SU-DHL-6 (cell line): ENCODE measurements around the gene PCIF1.

Source experiments
- H2AFZ ChIP-seq: fragments of 200-600 bp; sonication (generic); 2 replicates; pipeline ENCODE4 v1.6.1; 2014; ENCODE audit warnings: low read depth, mild to moderate bottlenecking, moderate library complexity, mixed read lengths, antibody characterized with exemption, low read length; ENCODE audit not compliant: severe bottlenecking
- H3F3A ChIP-seq: fragments of 200-600 bp; shearing (Covaris generic); 2 replicates; pipeline ENCODE4 v1.6.0; 2016; ENCODE audit warnings: antibody characterized with exemption, mild to moderate bottlenecking; ENCODE audit not compliant: insufficient read depth
- H3K27ac ChIP-seq: fragments of 200-600 bp; sonication (generic); 2 replicates; pipeline ENCODE4 v1.5.1; 2016; ENCODE audit warnings: low read depth, mild to moderate bottlenecking, low read length, moderate library complexity, mixed read lengths
- H3K27me3 ChIP-seq: fragments of 200-600 bp; sonication (generic), shearing (Covaris generic); 2 replicates; pipeline ENCODE4 v1.6.0; 2014; ENCODE audit warnings: mild to moderate bottlenecking, low read length
- H3K36me3 ChIP-seq: fragments of 200-600 bp; sonication (generic); 2 replicates; pipeline ENCODE4 v1.6.1; 2014; ENCODE audit warnings: mild to moderate bottlenecking, low read length, mixed read lengths
- H3K4me2 ChIP-seq: fragments of 300-600, 200-600 bp; shearing (Covaris generic), sonication (generic); 2 replicates; pipeline ENCODE4 v1.6.0; 2014; ENCODE audit warnings: low read length, low read depth, mild to moderate bottlenecking; ENCODE audit not compliant: poor library complexity, severe bottlenecking
- H3K4me3 ChIP-seq: fragments of 200-600 bp; sonication (generic); 2 replicates; pipeline ENCODE4 v1.5.1; 2014; ENCODE audit warnings: antibody characterized with exemption, low read length, mild to moderate bottlenecking, mixed read lengths; ENCODE audit not compliant: insufficient read depth, poor library complexity, severe bottlenecking
- H3K79me2 ChIP-seq: fragments of 200-600 bp; sonication (generic); 2 replicates; pipeline ENCODE4 v1.6.1; 2014; ENCODE audit warnings: mild to moderate bottlenecking, low read length, moderate library complexity; ENCODE audit not compliant: insufficient read depth
- H3K9ac ChIP-seq: fragments of 200-600 bp; sonication (generic); 2 replicates; pipeline ENCODE4 v1.7.0; 2014; ENCODE audit warnings: mild to moderate bottlenecking, low read length
- H3K9me2 ChIP-seq: fragments of 200-600 bp; sonication (generic); replicated peaks from 2 replicates; pipeline ENCODE4 v1.6.1; 2014; ENCODE audit warnings: low read length; ENCODE audit not compliant: insufficient read depth
- H3K9me3 ChIP-seq: fragments of 200-600 bp; sonication (generic); 2 replicates; pipeline ENCODE4 v1.6.1; 2014; ENCODE audit warnings: low read length, mixed read lengths; ENCODE audit not compliant: insufficient read depth
- H4K20me1 ChIP-seq: fragments of 200-600 bp; sonication (generic); 2 replicates; pipeline ENCODE4 v1.6.1; 2014; ENCODE audit warnings: low read depth, mild to moderate bottlenecking, antibody characterized with exemption, low read length, moderate library complexity, mixed read lengths
- EZH2phosphoT487 ChIP-seq: fragments of 200-600 bp; sonication (generic), shearing (Covaris generic); conservative IDR thresholded peaks from 2 replicates; pipeline ENCODE4 v1.6.1; 2018; ENCODE audit warnings: mild to moderate bottlenecking, antibody characterized with exemption, low read length, moderate library complexity, mixed read lengths
- TF ChIP-seq, protein P1 (sequence below): fragments of 200-600 bp; sonication (generic); IDR thresholded peaks from one replicate; pipeline ENCODE4 v1.5.1; 2017; ENCODE audit warnings: antibody characterized with exemption, mild to moderate bottlenecking, low read length, moderate library complexity; ENCODE audit not compliant: insufficient read depth, poor library complexity, severe bottlenecking

The PCIF1 gene

DNA sequence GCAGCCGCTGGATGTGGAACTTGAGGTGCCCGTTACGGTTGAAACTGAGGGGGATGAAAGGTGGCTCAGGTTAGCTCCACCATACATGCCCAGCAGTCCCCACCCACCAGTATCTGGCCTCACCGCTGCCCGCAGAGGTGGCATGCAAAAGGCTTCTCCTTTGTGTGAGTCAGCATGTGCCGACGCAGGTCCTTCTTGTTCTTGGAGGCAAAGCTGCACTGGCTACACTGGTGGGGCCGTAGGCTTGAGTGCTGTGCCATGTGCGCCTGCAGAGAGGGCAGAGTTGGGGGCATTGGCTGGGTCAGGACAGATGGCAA lies 15.8 kb downstream of the PCIF1 start:
- Histone ChIP-seq H3K9me2 (no peaks in the 10 kb centered on the region), H3F3A (no peaks in the 10 kb centered on the region), H3K79me2 (no peaks in the 10 kb centered on the region), H3K27me3 (no peaks in the 10 kb centered on the region), H3K4me2 (no peak overlapping the region), H3K9me3 (no peaks in the 10 kb centered on the region), H3K27ac (no peak overlapping the region), H4K20me1 (no peaks in the 10 kb centered on the region), H3K4me3 (no peak overlapping the region), H3K9ac (no peak overlapping the region), H2AFZ (no peak overlapping the region), H3K36me3 (no peaks in the 10 kb centered on the region)
- TF ChIP-seq EZH2phosphoT487 = no peak
- TF ChIP-seq, protein P1, sequence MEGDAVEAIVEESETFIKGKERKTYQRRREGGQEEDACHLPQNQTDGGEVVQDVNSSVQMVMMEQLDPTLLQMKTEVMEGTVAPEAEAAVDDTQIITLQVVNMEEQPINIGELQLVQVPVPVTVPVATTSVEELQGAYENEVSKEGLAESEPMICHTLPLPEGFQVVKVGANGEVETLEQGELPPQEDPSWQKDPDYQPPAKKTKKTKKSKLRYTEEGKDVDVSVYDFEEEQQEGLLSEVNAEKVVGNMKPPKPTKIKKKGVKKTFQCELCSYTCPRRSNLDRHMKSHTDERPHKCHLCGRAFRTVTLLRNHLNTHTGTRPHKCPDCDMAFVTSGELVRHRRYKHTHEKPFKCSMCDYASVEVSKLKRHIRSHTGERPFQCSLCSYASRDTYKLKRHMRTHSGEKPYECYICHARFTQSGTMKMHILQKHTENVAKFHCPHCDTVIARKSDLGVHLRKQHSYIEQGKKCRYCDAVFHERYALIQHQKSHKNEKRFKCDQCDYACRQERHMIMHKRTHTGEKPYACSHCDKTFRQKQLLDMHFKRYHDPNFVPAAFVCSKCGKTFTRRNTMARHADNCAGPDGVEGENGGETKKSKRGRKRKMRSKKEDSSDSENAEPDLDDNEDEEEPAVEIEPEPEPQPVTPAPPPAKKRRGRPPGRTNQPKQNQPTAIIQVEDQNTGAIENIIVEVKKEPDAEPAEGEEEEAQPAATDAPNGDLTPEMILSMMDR = no peak

DNA sequence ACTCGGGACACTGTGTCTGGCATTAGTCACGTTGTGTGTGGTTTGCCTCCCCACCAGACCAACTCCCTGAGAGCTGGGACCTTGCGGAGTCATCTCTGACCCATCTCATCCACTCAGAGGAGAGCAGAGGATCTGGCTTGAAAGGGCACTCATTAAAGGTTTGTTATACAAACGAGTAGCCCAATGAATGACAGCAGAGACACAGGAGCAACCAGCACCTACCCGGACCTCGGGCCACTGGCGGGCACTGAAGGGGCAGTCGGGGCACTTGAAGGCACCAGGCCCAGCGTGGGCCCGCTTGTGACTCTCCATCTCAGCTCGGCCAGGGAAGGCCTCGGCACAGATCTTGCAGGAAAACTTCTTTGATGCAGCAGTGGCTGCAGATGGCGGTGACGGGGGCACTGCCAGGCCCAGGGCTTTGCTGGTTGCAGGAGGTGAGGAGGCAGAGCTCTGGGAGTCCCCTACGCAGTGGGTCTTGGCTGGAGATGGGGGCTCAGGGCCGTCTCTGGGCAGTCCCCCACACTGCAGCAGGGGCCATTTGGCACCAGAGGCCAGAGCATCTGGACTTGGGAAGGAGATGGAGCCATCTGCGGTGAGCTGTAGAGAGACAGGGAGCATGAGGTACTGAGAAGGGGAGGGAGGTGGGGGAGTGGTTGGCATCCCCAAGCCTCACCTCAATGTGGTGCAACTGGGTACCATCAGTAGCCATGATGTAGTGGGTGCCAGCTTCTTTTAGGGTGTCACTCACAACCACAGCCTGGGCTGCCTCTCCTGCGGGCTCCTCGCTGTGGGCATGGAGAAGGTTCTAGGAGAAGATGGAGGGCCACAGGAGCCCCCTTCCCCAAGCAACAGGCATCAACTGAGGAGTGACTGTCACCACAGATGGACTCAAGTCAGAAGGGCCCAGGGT lies 17.7 kb downstream of the PCIF1 start:
- Histone ChIP-seq H3K27me3 (no peaks in the 10 kb centered on the region), H3K4me3 (no peak overlapping the region), H3K9me2 (no peaks in the 10 kb centered on the region), H3K27ac (no peak overlapping the region), H3F3A (no peaks in the 10 kb centered on the region), H2AFZ (no peak overlapping the region), H3K9ac (no peak overlapping the region), H3K4me2 (no peak overlapping the region), H3K36me3 (no peaks in the 10 kb centered on the region), H4K20me1 (no peaks in the 10 kb centered on the region), H3K9me3 (no peaks in the 10 kb centered on the region), H3K79me2 (no peaks in the 10 kb centered on the region)
- TF ChIP-seq, protein P1 = no peak
- no peak for TF ChIP-seq EZH2phosphoT487

DNA sequence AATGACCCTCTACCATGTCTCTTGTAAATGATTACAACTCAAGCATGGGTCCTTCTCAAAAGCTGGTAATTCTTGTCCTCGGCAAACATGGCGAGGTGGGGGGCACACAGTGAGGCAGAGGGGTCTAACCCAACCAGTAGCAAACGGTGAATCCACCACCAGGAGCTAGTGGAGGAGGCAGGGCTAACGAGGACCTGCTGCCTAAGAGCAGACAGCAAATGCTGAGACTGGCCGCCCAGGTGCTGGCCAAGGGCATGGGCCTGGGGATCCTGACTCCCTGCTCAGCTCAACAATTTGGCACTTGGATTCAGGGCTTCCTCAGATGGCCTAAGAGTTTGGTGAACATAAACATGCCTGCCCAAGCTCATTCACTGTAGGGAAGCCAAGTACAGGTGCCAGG lies 18.4 kb downstream of the PCIF1 start:
- no peak overlapping the region for H3K4me2 ChIP-seq
- H4K20me1 ChIP-seq = no peaks in the 10 kb centered on the region
- H3K79me2 ChIP-seq = no peaks in the 10 kb centered on the region
- no peak overlapping the region for H2AFZ ChIP-seq
- no peaks in the 10 kb centered on the region for H3K36me3 ChIP-seq
- H3F3A ChIP-seq = no peaks in the 10 kb centered on the region
- H3K9me2 ChIP-seq = no peaks in the 10 kb centered on the region
- no peaks in the 10 kb centered on the region for H3K9me3 ChIP-seq
- H3K9ac ChIP-seq = no peak overlapping the region
- TF ChIP-seq, protein P1 = no peak
- TF ChIP-seq EZH2phosphoT487 = no peak
- H3K27ac ChIP-seq = no peak overlapping the region
- H3K27me3 ChIP-seq = no peaks in the 10 kb centered on the region
- no peak overlapping the region for H3K4me3 ChIP-seq
